ENCODE data around the gene TYW5.

The TYW5 gene

GRCh38 chr2:199955339-199956061 lies at the start of gene TYW5, which contains the start of gene MAIP1:
TSS of gene TYW5 (minus strand) at chr2:199955491. CDS start at chr2:199955470, 21 bp downstream.
TSS of gene MAIP1 (plus strand) at chr2:199955582. CDS start at chr2:199955799, 217 bp downstream.
- H3K4me3 ChIP-seq (replicated peaks in 1 of 2; ENCODE audit: low read depth in 2 of 2, low read length in 2 of 2) = peak within 1 kb of the TSS; percentile 91 to 95
- peak; percentile 88 to 90 for DNase-seq (ENCODE audit: low read depth in 2 of 2)
- peak; percentile 20 for TF ChIP-seq CTCF (IDR thresholded peaks at IDR 0.05; ENCODE audit: low read depth, low read length)

- no peak overlapping the region for H3K4me3 ChIP-seq (replicated peaks in 1 of 2; ENCODE audit: low read depth in 2 of 2, low read length in 2 of 2)
- DNase-seq (ENCODE audit: low read depth in 2 of 2) = peak; percentile 3 to 14
- TF ChIP-seq CTCF (IDR thresholded peaks at IDR 0.05; ENCODE audit: low read depth, low read length) = no peak
Measured at GRCh38 chr2:200003444-200003843, 48.2 kb upstream of the TYW5 start.

GRCh38 chr2:200000444-200001163 lies 45.3 kb upstream of the TYW5 start:
- H3K4me3 ChIP-seq (replicated peaks in 1 of 2; ENCODE audit: low read depth in 2 of 2, low read length in 2 of 2) = no peak overlapping the region
- DNase-seq (ENCODE audit: low read depth in 2 of 2) = no peak

GRCh38 chr2:199999166-199999565 lies 43.9 kb upstream of the TYW5 start:
- no peak for TF ChIP-seq CTCF (IDR thresholded peaks at IDR 0.05; ENCODE audit: low read depth, low read length)
- no peak for DNase-seq (ENCODE audit: low read depth in 2 of 2)
- H3K4me3 ChIP-seq (replicated peaks in 1 of 2; ENCODE audit: low read depth in 2 of 2, low read length in 2 of 2) = no peak overlapping the region

More at GRCh38 chr2:200000444-200001163, 45.3 kb upstream of the TYW5 start:
- TF ChIP-seq CTCF (IDR thresholded peaks at IDR 0.05; ENCODE audit: low read depth, low read length) = no peak

- no peak overlapping the region for H3K4me3 ChIP-seq (replicated peaks in 1 of 2; ENCODE audit: low read depth in 2 of 2, low read length in 2 of 2)
- no peak for TF ChIP-seq CTCF (IDR thresholded peaks at IDR 0.05; ENCODE audit: low read depth, low read length)
- DNase-seq (ENCODE audit: low read depth in 2 of 2) = no peak
Measured at GRCh38 chr2:199997296-199997695, 42.0 kb upstream of the TYW5 start.

GRCh38 chr2:199994896-199995295 lies 39.6 kb upstream of the TYW5 start:
- TF ChIP-seq CTCF (IDR thresholded peaks at IDR 0.05; ENCODE audit: low read depth, low read length) = no peak
- H3K4me3 ChIP-seq (replicated peaks in 1 of 2; ENCODE audit: low read depth in 2 of 2, low read length in 2 of 2) = no peak overlapping the region
- no peak for DNase-seq (ENCODE audit: low read depth in 2 of 2)
